ENCODE measurements around the gene SIAE.

The SIAE gene

DNA sequence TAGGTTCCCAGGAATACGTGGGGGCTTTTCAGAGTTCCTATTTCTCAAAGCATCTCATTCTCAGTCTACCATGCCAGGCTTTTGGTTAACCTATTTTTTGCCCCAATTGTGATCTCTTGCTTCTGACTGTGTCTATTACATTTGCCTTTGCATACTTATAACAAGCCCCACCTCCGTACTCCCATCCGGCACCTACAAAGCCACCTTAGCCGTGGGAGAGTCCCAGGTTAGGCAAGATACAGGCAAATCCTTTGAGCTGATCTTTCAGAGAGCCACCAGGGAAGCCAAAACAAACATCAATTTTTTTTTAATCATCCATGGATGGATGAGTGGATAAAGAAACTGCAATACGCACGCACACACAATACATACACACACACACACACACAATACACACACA is 80.9 kb downstream of the SIAE start:
- Histone ChIP-seq H3K27me3 (peaks cover 71% of the 10 kb centered on the region), H3K4me1 (no peaks in the 10 kb centered on the region), H3K9me3 (no peaks in the 10 kb centered on the region), H3K4me3 (ENCODE audit: low read depth, low read length) (no peak overlapping the region), H3K36me3 (no peaks in the 10 kb centered on the region)
- no peak for DNase-seq
- TF ChIP-seq, protein P1, sequence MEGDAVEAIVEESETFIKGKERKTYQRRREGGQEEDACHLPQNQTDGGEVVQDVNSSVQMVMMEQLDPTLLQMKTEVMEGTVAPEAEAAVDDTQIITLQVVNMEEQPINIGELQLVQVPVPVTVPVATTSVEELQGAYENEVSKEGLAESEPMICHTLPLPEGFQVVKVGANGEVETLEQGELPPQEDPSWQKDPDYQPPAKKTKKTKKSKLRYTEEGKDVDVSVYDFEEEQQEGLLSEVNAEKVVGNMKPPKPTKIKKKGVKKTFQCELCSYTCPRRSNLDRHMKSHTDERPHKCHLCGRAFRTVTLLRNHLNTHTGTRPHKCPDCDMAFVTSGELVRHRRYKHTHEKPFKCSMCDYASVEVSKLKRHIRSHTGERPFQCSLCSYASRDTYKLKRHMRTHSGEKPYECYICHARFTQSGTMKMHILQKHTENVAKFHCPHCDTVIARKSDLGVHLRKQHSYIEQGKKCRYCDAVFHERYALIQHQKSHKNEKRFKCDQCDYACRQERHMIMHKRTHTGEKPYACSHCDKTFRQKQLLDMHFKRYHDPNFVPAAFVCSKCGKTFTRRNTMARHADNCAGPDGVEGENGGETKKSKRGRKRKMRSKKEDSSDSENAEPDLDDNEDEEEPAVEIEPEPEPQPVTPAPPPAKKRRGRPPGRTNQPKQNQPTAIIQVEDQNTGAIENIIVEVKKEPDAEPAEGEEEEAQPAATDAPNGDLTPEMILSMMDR (IDR thresholded peaks at IDR 0.05; ENCODE audit: low read depth, low read length) = no peak

- Histone ChIP-seq H3K27me3 (peaks cover 73% of the 10 kb centered on the region), H3K4me1 (no peaks in the 10 kb centered on the region)
- TF ChIP-seq, protein P1 (IDR thresholded peaks at IDR 0.05; ENCODE audit: low read depth, low read length) = no peak
Observed at GRCh38 chr11:124591430-124591829, 82.1 kb downstream of the SIAE start.

GRCh38 chr11:124586238-124586860 is 87.2 kb downstream of the SIAE start:
- H3K36me3 ChIP-seq = no peaks in the 10 kb centered on the region
- TF ChIP-seq, protein P1 (IDR thresholded peaks at IDR 0.05; ENCODE audit: low read depth, low read length) = peak; percentile 77
- no peak overlapping the region for H3K4me3 ChIP-seq (ENCODE audit: low read depth, low read length)
- H3K9me3 ChIP-seq = no peaks in the 10 kb centered on the region
- peaks cover 70% of the 10 kb centered on the region for H3K27me3 ChIP-seq
- DNase-seq = peak; percentile 64
- no peaks in the 10 kb centered on the region for H3K4me1 ChIP-seq

More at GRCh38 chr11:124591430-124591829, 82.1 kb downstream of the SIAE start:
- DNase-seq = no peak
- H3K9me3 ChIP-seq = no peaks in the 10 kb centered on the region
- H3K4me3 ChIP-seq (ENCODE audit: low read depth, low read length) = no peak overlapping the region
- no peaks in the 10 kb centered on the region for H3K36me3 ChIP-seq

GRCh38 chr11:124584681-124585372 is 88.7 kb downstream of the SIAE start:
- Histone ChIP-seq H3K9me3 (no peaks in the 10 kb centered on the region), H3K4me3 (ENCODE audit: low read depth, low read length) (no peak overlapping the region), H3K27me3 (peaks cover 55% of the 10 kb centered on the region), H3K36me3 (no peaks in the 10 kb centered on the region), H3K4me1 (no peaks in the 10 kb centered on the region)
- TF ChIP-seq, protein P1 (IDR thresholded peaks at IDR 0.05; ENCODE audit: low read depth, low read length) = no peak
- no peak for DNase-seq

GRCh38 chr11:124583781-124584180 is 89.8 kb downstream of the SIAE start:
- Histone ChIP-seq H3K9me3 (no peaks in the 10 kb centered on the region), H3K36me3 (no peaks in the 10 kb centered on the region), H3K4me3 (ENCODE audit: low read depth, low read length) (no peak overlapping the region), H3K4me1 (no peaks in the 10 kb centered on the region), H3K27me3 (peaks cover 48% of the 10 kb centered on the region)
- TF ChIP-seq, protein P1 (IDR thresholded peaks at IDR 0.05; ENCODE audit: low read depth, low read length) = no peak
- DNase-seq = no peak

All from BE2C (cell line).